NCI-H82 treated with DMSO at 0.1 percent for 48 hours (cell line): ENCODE data around the gene RUFY1.
A peak's percentile ranks its signal among the peaks of the same experiment; 100 is the strongest.
"Not testable (repeated sequence)": the region's sequence is repeated elsewhere in the genome, so short reads cannot be mapped to it uniquely, and the experiment has no call there.

ENCODE experiments used
- DNase-seq: peaks from one replicate; lab custom pipeline; 2025; ENCODE audit not compliant: unreplicated experiment; lab: John Stamatoyannopoulos, UW

Gene RUFY1

GRCh38 chr5:179533907-179534306 is 16.4 kb upstream of the RUFY1 start:
- no peak for DNase-seq

DNA sequence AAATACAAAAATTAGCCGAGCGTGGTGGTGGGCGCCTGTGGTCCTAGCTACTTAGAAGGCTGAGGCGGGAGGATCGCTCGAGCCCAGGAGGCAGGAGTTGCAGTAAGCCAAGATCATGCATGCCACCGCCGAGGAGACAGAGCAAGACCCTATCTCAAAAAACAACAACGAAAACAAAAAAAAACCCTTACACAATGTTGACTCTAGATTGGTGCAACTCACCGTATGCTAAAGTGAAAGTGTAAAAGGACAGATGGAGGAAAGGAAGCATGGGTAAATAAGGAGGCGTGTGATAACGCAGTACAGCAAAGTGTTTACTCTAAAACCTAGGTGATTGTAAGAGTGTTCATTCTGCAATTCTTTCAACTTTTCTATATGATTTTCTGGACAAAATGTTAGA is 15.9 kb upstream of the RUFY1 start:
- DNase-seq = no peak

- DNase-seq = no peak
These were observed 13.7 kb upstream of the RUFY1 start for GRCh38 chr5:179536676-179537075.

DNA sequence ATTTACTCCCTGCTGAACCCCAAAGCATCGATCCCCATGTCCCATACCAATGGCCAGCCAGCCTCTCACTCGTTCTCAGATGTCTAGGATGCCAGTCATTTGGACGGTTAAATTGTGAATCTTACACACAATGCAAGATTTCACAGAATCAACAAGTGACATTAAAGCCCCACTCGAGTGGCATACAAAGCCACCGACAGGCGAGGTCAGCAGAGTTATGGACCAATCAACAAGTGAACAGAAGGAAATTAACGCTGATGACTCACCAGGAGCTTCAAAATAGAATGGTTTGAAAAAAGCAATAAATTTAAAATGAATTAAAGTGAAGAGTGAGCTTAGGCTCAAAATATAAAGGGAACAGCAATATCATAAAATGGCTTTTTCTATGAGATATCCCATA is 8.2 kb upstream of the RUFY1 start:
- DNase-seq = no peak

- DNase-seq = not testable (repeated sequence)
These were observed 7.1 kb upstream of the RUFY1 start for GRCh38 chr5:179543275-179543674.

GRCh38 chr5:179553006-179553405 is 2.7 kb downstream of the RUFY1 start:
- no peak for DNase-seq

DNA sequence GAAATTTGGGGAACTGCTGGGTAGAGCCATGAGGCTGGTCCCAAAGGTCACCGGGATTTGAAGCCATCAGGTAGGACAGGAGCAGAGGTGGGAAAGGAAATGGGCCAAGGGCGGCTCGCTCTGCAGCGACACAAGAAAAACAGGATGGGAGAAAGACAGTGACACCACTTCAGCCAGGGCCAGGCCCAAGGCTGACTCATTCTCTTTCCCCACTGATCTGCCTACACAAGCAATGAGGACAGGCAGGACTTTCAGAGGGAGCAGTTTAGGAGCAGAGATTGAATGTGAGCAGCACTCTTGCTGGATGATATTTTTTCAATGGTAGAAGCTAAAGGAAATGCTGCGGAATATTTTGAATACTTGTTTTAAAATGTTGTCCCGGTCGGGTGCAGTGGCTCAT is 3.5 kb downstream of the RUFY1 start:
- DNase-seq = no peak

DNA sequence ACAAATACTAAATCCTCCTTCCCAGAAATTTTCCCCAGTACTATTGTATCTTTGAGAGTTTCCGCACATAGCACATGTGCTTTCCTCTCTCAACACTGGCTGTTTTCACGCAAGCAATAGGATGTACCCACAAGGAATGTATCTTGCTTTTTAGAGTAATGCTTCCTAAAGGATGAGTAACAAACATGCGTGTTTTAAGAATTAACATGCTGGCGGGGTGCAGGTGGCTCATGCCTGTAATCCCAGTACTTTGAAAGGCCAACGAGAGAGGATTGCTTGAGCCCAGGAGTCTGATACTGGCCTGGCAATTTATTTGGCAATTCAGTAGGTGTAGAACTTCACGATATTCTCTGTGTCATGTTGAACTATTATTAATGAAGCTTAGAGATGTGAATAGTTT is 4.6 kb downstream of the RUFY1 start:
- DNase-seq = no peak

DNA sequence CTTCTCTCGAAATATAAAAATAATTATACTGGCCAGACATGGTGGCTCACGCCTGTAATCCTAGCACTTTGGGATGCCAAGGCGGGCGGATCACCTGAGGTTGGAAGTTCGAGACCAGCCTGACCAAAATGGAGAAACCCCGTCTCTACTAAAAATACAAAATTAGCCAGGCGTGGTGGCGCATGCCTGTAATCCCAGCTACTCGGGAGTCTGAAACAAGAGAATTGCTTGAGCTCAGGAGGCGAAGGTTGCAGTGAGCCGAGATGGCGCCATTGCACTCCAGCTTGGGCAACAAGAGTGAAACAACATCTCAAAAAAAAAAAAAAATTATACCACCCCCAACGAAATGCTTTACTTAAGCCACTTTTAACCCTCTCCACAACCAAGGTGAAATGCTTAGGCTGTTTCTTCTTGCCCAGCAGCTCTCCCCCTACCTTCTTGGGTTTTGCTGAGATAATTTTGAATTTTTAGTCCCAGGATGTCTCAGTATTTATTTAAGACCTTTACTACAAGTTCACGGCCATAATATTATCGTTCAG is 8.0 kb downstream of the RUFY1 start:
- DNase-seq = not testable (repeated sequence)

DNA sequence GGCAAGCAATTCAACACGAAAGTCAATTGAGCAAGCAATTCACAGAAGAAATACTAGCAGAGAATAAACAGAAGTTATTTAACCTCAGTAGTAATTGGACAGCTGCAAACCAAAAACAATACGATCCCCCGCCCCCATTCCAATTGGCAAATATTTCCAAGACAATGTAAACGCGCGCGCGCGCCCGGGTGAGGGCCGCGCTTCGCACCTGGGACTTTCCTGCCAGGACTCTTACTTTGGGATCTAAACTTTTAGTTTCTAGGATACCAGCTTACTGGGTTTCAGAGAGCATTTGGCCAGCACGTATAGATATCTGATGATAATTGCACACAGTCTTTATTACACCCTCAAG is 8.6 kb downstream of the RUFY1 start:
- DNase-seq = peak; percentile 25

- peak; percentile 86 for DNase-seq
These were observed 9.2 kb downstream of the RUFY1 start for GRCh38 chr5:179559284-179560252.

- DNase-seq = no peak
These were observed 14.2 kb downstream of the RUFY1 start for GRCh38 chr5:179564526-179564925.

- no peak for DNase-seq
These were observed 18.4 kb downstream of the RUFY1 start for GRCh38 chr5:179568721-179569120.

GRCh38 chr5:179572386-179572785 is 22.0 kb downstream of the RUFY1 start:
- no peak for DNase-seq

- DNase-seq = no peak
These were observed 27.1 kb downstream of the RUFY1 start for GRCh38 chr5:179577286-179577960.

DNA sequence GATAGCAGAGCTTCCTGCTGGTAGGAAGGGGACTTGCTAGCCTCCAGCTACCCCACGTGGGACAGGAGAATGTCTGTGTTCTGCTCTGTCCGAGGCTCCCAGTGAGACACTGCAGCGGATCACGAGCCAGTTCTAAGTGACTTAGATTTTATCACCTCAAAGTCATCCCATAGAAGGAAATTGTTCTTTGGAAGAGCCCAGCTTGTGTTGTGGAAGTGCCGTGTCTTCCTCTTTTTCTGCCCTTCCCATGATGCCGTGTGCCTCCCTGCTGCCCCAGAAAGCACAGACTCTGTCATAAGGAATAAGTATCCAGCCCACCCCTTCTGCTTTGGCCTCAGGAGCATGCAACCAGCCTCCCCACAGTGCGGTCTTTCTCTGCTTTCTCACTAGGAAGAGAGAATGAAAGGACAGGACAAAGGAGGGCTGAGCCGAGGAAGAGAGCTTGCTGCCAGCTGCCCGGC is 35.6 kb downstream of the RUFY1 start:
- DNase-seq = no peak

GRCh38 chr5:179588166-179588565 is 37.8 kb downstream of the RUFY1 start:
- no peak for DNase-seq

DNA sequence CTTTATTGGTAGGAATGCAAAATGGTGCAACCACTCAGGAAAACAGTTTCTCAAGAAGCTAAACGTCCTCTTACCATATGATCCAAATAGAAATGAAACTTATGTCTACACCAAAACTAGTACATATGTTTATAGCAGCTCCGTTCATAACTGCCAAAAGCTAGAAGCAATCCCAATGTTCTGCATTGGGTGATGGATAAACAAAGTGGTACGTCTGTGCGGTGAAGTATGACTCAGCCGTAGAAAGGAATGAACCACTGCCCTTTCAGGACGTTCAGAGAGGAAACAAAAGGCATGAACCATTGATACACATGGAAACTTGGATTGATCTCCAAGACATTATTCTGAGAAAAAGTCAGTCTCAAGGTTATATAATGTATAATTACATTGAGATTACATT is 45.6 kb downstream of the RUFY1 start:
- no peak for DNase-seq

GRCh38 chr5:179596421-179596820 is 46.1 kb downstream of the RUFY1 start:
- DNase-seq = no peak

DNA sequence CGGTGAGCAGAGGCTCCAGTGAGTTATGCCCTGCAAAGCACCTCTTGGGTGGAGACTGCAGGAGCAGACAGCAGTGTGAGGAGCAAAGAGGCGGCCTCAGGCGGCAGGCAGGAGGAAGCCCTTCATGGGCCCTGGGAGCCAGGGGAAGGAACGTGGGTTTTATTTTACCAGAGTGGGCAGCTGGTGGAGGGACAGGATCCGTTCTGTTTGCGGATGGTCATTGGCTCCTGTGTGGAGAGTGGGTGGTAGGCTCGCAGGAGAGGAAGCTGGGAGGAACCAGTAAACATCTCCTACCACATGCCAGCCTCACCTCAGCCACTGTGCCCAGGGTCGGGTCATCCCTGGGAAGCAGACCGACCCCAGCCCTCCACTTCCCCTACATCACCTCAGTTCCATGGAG is 48.7 kb downstream of the RUFY1 start:
- DNase-seq = no peak

DNA sequence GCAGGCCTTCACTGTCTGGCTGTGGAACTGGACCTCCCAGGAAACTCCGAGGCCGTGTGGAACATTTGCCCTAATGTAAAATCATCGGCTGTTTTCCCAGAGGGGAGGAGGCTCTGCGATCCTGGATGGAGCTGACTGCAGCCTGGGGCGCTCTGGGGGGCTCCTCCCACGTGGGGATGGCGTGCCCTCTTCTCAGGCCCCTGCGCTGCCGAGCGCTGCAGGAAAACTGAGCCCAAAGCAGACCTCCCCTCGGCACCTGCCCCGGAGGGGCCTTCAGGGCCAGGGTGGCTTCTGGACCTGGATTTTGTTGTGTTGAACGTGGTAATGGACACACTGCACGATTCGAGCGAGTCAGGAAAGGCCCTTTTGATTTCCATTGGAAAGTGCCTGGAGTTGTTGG is 49.2 kb downstream of the RUFY1 start:
- DNase-seq = no peak

- DNase-seq = no peak
These were observed 49.6 kb downstream of the RUFY1 start for GRCh38 chr5:179599973-179600372.
